22Rv1 (cell line): ENCODE data around the gene SMARCAL1.

ENCODE experiments used
- CTCF ChIP-seq: fragments of 450-650 bp; IDR thresholded peaks from 2 replicates; pipeline ENCODE4 v1.5.1; 2017; ENCODE audit warnings: mild to moderate bottlenecking
- ZFX ChIP-seq: fragments of 450-650 bp; IDR thresholded peaks from 2 replicates; pipeline ENCODE4 v1.6.1; 2017; ENCODE audit warnings: antibody characterized with exemption, borderline replicate concordance

GRCh38 chr2:216498379-216499352 lies 86.4 kb downstream of the SMARCAL1 start, which contains the start of gene RPL37A:
- TF ChIP-seq CTCF = no peak
- TF ChIP-seq ZFX = peak; percentile 88; the same call in 1 of the 2 replicates
